HEK293 (cell line): ENCODE results near the gene ACACB.
A peak's percentile ranks its signal among the peaks of the same experiment; 100 is the strongest.

Experiments
- ATF2 ChIP-seq: fragments of 450-650 bp; formaldehyde crosslinking; IDR thresholded peaks from 2 replicates; pipeline ENCODE4 v1.5.1; 2016; ENCODE audit warnings: missing biosample characterization, missing genetic modification characterization, low read depth
- KLF10 ChIP-seq: fragments of 450-650 bp; IDR thresholded peaks from 2 replicates; pipeline ENCODE4 v1.5.1; 2018; ENCODE audit warnings: missing biosample characterization, mild to moderate bottlenecking, missing genetic modification characterization
- KLF7 ChIP-seq: fragments of 450-650 bp; formaldehyde crosslinking; IDR thresholded peaks from 2 replicates; pipeline ENCODE4 v1.5.1; 2016; ENCODE audit warnings: missing biosample characterization, missing genetic modification characterization, borderline replicate concordance
- PRDM4 ChIP-seq: fragments of 450-650 bp; formaldehyde crosslinking; IDR thresholded peaks from 2 replicates; pipeline ENCODE4 v1.5.1; 2017; ENCODE audit warnings: missing biosample characterization, missing genetic modification characterization
- RBAK ChIP-seq: fragments of 450-650 bp; formaldehyde crosslinking; IDR thresholded peaks from 2 replicates; pipeline ENCODE4 v1.5.1; 2016; ENCODE audit warnings: missing biosample characterization, missing genetic modification characterization
- ZBTB21 ChIP-seq: fragments of 450-650 bp; formaldehyde crosslinking; IDR thresholded peaks from 2 replicates; pipeline ENCODE4 v1.5.1; 2017; ENCODE audit warnings: missing biosample characterization, missing genetic modification characterization
- ZBTB7A ChIP-seq: fragments of 450-650 bp; formaldehyde crosslinking; IDR thresholded peaks from 2 replicates; pipeline ENCODE4 v1.5.1; 2016; ENCODE audit warnings: low read depth, missing biosample characterization, missing genetic modification characterization
- ZBTB8A ChIP-seq: fragments of 450-650 bp; formaldehyde crosslinking; IDR thresholded peaks from 2 replicates; pipeline ENCODE4 v1.5.1; 2016; ENCODE audit warnings: missing biosample characterization, missing genetic modification characterization
- ZFP3 ChIP-seq: fragments of 450-650 bp; formaldehyde crosslinking; IDR thresholded peaks from 2 replicates; pipeline ENCODE4 v1.5.1; 2016; ENCODE audit warnings: low read depth, missing biosample characterization, missing genetic modification characterization
- ZNF10 ChIP-seq: fragments of 450-650 bp; formaldehyde crosslinking; IDR thresholded peaks from 2 replicates; pipeline ENCODE4 v1.5.1; 2017; ENCODE audit warnings: missing biosample characterization, missing genetic modification characterization
- ZNF155 ChIP-seq: fragments of 450-650 bp; formaldehyde crosslinking; IDR thresholded peaks from 2 replicates; pipeline ENCODE4 v1.5.1; 2016; ENCODE audit warnings: missing biosample characterization, missing genetic modification characterization
- ZNF157 ChIP-seq: fragments of 450-650 bp; formaldehyde crosslinking; IDR thresholded peaks from 2 replicates; pipeline ENCODE4 v1.5.1; 2016; ENCODE audit warnings: missing biosample characterization, missing genetic modification characterization
- ZNF19 ChIP-seq: fragments of 450-650 bp; formaldehyde crosslinking; IDR thresholded peaks from 2 replicates; pipeline ENCODE4; 2016; ENCODE audit warnings: missing biosample characterization, missing genetic modification characterization, low read depth
- ZNF202 ChIP-seq: fragments of 450-650 bp; formaldehyde crosslinking; IDR thresholded peaks from 2 replicates; pipeline ENCODE4 v1.5.1; 2016; ENCODE audit warnings: missing biosample characterization, missing genetic modification characterization, borderline replicate concordance
- ZNF214 ChIP-seq: fragments of 450-650 bp; formaldehyde crosslinking; IDR thresholded peaks from 2 replicates; pipeline ENCODE4 v1.5.1; 2017; ENCODE audit warnings: missing biosample characterization, mild to moderate bottlenecking, missing genetic modification characterization, borderline replicate concordance
- ZNF223 ChIP-seq: fragments of 450-650 bp; formaldehyde crosslinking; IDR thresholded peaks from 2 replicates; pipeline ENCODE4 v1.5.1; 2016; ENCODE audit warnings: missing biosample characterization, missing genetic modification characterization
- ZNF24 ChIP-seq: fragments of 450-650 bp; formaldehyde crosslinking; IDR thresholded peaks from 2 replicates; pipeline ENCODE4 v1.5.1; 2016; ENCODE audit warnings: missing biosample characterization, missing genetic modification characterization
- ZNF292 ChIP-seq: fragments of 450-650 bp; formaldehyde crosslinking; IDR thresholded peaks from 2 replicates; pipeline ENCODE4 v1.5.1; 2016; ENCODE audit warnings: low read depth, missing biosample characterization, missing genetic modification characterization, borderline replicate concordance
- ZNF341 ChIP-seq: fragments of 450-650 bp; formaldehyde crosslinking; IDR thresholded peaks from 2 replicates; pipeline ENCODE4; 2016; ENCODE audit warnings: low read depth, missing biosample characterization, missing genetic modification characterization
- ZNF354C ChIP-seq: fragments of 450-650 bp; formaldehyde crosslinking; IDR thresholded peaks from 2 replicates; pipeline ENCODE4 v1.5.1; 2016; ENCODE audit warnings: missing biosample characterization, missing genetic modification characterization, low read depth, borderline replicate concordance
- ZNF426 ChIP-seq: fragments of 450-650 bp; formaldehyde crosslinking; IDR thresholded peaks from 2 replicates; pipeline ENCODE4 v1.5.1; 2017; ENCODE audit warnings: missing biosample characterization, missing genetic modification characterization, mild to moderate bottlenecking, inconsistent platforms, moderate library complexity
- ZNF433 ChIP-seq: fragments of 450-650 bp; formaldehyde crosslinking; IDR thresholded peaks from 2 replicates; pipeline ENCODE4 v1.5.1; 2016; ENCODE audit warnings: missing biosample characterization, missing genetic modification characterization, low read depth
- ZNF555 ChIP-seq: fragments of 450-650 bp; formaldehyde crosslinking; conservative IDR thresholded peaks from 2 replicates; pipeline ENCODE4 v1.5.1; 2017; ENCODE audit warnings: missing biosample characterization, mild to moderate bottlenecking, missing genetic modification characterization, inconsistent platforms
- ZNF571 ChIP-seq: fragments of 450-650 bp; formaldehyde crosslinking; IDR thresholded peaks from 2 replicates; pipeline ENCODE4 v1.5.0; 2017; ENCODE audit warnings: missing biosample characterization, missing genetic modification characterization
- ZNF585B ChIP-seq: fragments of 450-650 bp; formaldehyde crosslinking; IDR thresholded peaks from 2 replicates; pipeline ENCODE4 v1.5.1; 2016; ENCODE audit warnings: missing biosample characterization, missing genetic modification characterization
- ZNF629 ChIP-seq: fragments of 450-650 bp; formaldehyde crosslinking; IDR thresholded peaks from 2 replicates; pipeline ENCODE4 v1.5.1; 2017; ENCODE audit warnings: missing biosample characterization, missing genetic modification characterization
- ZNF654 ChIP-seq: fragments of 450-650 bp; formaldehyde crosslinking; IDR thresholded peaks from 2 replicates; pipeline ENCODE4 v1.5.1; 2016; ENCODE audit warnings: low read depth, missing biosample characterization, missing genetic modification characterization
- ZNF843 ChIP-seq: fragments of 450-650 bp; formaldehyde crosslinking; IDR thresholded peaks from 2 replicates; pipeline ENCODE4 v1.5.1; 2016; ENCODE audit warnings: missing biosample characterization, missing genetic modification characterization
- ZXDB ChIP-seq: fragments of 450-650 bp; formaldehyde crosslinking; IDR thresholded peaks from 2 replicates; pipeline ENCODE4 v1.5.1; 2016; ENCODE audit warnings: missing biosample characterization, missing genetic modification characterization
- TF ChIP-seq, protein P1 (sequence below): fragments of 450-650 bp; formaldehyde crosslinking; conservative IDR thresholded peaks from 2 replicates; pipeline ENCODE4 v1.5.1; 2016; ENCODE audit warnings: low read depth, missing biosample characterization, missing genetic modification characterization
- TF ChIP-seq, protein P2 (sequence below): fragments of 450-650 bp; formaldehyde crosslinking; IDR thresholded peaks from 2 replicates; pipeline ENCODE4 v1.5.1; 2016; ENCODE audit warnings: missing biosample characterization, missing genetic modification characterization

Gene ACACB

DNA sequence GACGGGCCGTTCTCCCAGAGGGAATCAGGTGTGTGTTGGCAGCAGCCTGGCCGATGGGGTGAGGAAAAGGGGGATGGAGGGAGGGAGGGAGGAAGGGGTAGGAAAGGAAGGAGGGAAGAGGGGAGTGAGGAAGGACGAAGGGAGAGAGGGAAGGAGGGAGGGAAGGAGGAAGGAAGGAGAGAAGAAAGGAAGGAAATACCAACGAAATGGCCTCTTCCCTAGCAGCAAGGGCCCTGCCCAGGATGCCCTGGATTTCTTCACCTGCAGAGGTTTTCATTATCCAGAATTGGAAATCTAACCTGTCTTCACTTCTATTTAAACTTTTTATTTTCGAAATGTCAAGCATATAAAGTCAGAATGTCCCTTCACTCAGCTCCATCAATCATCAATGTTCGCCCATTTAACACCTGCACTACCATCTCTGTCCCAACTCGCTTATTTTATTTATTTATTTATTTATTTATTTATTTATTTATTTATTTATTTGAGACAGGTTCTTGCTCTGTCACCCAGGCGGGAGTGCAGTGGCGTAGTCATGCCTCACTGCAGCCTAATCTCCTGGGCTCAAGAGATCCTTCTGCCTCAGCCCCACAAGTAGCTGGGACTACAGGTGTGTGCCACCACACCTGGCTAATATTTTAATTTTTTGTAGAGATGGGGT lies 70.7 kb downstream of the ACACB start (continued):
- no peak for TF ChIP-seq KLF10 (tag by site-specific recombination)
- 0 out of 2 replicates have a peak, but pooled peaks have one; percentile 39 for TF ChIP-seq RBAK
- peak; percentile 66; the same call in 1 of the 2 replicates for TF ChIP-seq ZNF292 (tag by site-specific recombination)
- TF ChIP-seq, protein P1, sequence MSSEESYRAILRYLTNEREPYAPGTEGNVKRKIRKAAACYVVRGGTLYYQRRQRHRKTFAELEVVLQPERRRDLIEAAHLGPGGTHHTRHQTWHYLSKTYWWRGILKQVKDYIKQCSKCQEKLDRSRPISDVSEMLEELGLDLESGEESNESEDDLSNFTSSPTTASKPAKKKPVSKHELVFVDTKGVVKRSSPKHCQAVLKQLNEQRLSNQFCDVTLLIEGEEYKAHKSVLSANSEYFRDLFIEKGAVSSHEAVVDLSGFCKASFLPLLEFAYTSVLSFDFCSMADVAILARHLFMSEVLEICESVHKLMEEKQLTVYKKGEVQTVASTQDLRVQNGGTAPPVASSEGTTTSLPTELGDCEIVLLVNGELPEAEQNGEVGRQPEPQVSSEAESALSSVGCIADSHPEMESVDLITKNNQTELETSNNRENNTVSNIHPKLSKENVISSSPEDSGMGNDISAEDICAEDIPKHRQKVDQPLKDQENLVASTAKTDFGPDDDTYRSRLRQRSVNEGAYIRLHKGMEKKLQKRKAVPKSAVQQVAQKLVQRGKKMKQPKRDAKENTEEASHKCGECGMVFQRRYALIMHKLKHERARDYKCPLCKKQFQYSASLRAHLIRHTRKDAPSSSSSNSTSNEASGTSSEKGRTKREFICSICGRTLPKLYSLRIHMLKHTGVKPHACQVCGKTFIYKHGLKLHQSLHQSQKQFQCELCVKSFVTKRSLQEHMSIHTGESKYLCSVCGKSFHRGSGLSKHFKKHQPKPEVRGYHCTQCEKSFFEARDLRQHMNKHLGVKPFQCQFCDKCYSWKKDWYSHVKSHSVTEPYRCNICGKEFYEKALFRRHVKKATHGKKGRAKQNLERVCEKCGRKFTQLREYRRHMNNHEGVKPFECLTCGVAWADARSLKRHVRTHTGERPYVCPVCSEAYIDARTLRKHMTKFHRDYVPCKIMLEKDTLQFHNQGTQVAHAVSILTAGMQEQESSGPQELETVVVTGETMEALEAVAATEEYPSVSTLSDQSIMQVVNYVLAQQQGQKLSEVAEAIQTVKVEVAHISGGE = peak; percentile 82
- TF ChIP-seq ZNF433 (tag by site-specific recombination) = peak; percentile 78; the same call in 1 of the 2 replicates
- TF ChIP-seq KLF7 (tag by site-specific recombination) = 0 out of 2 replicates have a peak, but pooled peaks have one; percentile 44
- TF ChIP-seq ZNF155 = no peak
- no peak for TF ChIP-seq ZNF843 (tag by site-specific recombination)
- no peak for TF ChIP-seq ZNF585B
- TF ChIP-seq ZFP3 = 0 out of 2 replicates have a peak, but pooled peaks have one; percentile 9
- TF ChIP-seq, protein P2, sequence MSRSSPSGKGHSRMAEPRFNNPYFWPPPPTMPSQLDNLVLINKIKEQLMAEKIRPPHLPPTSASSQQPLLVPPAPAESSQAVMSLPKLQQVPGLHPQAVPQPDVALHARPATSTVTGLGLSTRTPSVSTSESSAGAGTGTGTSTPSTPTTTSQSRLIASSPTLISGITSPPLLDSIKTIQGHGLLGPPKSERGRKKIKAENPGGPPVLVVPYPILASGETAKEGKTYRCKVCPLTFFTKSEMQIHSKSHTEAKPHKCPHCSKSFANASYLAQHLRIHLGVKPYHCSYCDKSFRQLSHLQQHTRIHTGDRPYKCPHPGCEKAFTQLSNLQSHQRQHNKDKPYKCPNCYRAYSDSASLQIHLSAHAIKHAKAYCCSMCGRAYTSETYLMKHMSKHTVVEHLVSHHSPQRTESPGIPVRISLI (tag by site-specific recombination) = no peak
- peak; percentile 76; the same call in 1 of the 2 replicates for TF ChIP-seq ZBTB8A (tag by site-specific recombination)
- TF ChIP-seq ATF2 = no peak
- TF ChIP-seq ZXDB = peak; percentile 66; the same call in 1 of the 2 replicates
- no peak for TF ChIP-seq ZNF157 (tag by site-specific recombination)
- TF ChIP-seq ZBTB7A (tag by site-specific recombination) = no peak
- no peak for TF ChIP-seq ZNF354C
- TF ChIP-seq PRDM4 (tag by site-specific recombination) = no peak
- TF ChIP-seq ZNF341 (tag by site-specific recombination) = no peak
- TF ChIP-seq ZNF555 (tag by site-specific recombination) = peak; percentile 91
- no peak for TF ChIP-seq ZNF24
- peak; percentile 19; the same call in 1 of the 2 replicates for TF ChIP-seq ZNF214 (tag by site-specific recombination)
- TF ChIP-seq ZNF10 (tag by site-specific recombination) = no peak
- TF ChIP-seq ZNF654 (tag by site-specific recombination) = peak; percentile 49
- peak; percentile 61 for TF ChIP-seq ZBTB21
- 0 out of 2 replicates have a peak, but pooled peaks have one; percentile 14 for TF ChIP-seq ZNF223 (tag by site-specific recombination)
- no peak for TF ChIP-seq ZNF571 (tag by site-specific recombination)
- TF ChIP-seq ZNF426 (tag by site-specific recombination) = peak; percentile 90
- TF ChIP-seq ZNF19 (tag by site-specific recombination) = peak; percentile 40; the same call in 1 of the 2 replicates
- 0 out of 2 replicates have a peak, but pooled peaks have one; percentile 42 for TF ChIP-seq ZNF629 (tag by site-specific recombination)
- peak; percentile 89 for TF ChIP-seq ZNF202 (tag by site-specific recombination)
